ENCODE data around the gene DVL3. TPM values are rescaled to one million over a fixed set of nuclear protein-coding genes. Genes with fewer than 3 reads are reported as not detected.

DVL3 gene
- total RNA-seq, 1 experiment from 2014 or later = 108 TPM

DNA sequence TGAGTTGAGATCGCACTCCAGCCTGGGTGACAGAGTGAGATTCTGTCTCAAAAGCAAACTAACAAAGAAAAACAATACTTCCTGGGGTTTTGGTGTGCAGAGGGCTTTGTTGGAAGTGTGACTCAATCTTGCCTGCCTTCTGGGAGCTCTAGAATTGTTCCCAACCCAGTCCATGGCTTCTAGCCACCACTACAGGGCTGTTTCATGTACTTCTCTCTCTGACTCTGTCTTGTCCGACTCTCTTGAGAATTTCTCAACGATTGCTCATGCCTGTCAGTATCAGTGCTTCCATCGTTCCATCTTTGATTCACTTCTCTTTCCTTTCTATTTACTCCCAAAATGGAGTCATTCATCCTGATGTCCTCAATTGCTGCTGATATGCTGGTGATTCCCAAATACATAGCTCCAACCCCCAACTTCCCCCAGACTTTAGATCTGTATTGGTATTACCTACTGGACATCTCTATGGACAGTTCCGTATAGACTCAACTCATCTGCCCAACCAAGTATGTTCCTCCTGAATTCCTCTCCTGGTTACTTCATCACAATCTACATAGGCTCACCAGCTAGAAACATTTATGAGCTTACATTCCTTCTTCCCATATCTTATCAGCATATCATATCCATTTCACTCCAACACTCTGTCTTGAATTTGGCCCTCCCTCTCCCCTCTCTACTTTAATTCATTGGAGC, 17.6 kb downstream of the DVL3 start:
- Histone ChIP-seq H3K27ac (no peak overlapping the region), H3K27me3 (ENCODE audit: insufficient read depth, low read depth) (no peaks in the 10 kb centered on the region), H3K4me3 (no peak overlapping the region), H4K20me1 (ENCODE audit: insufficient read depth) (0 out of 2 replicates have a peak, but pooled peaks cover 3% of the 10 kb centered on the region), H3K79me2 (ENCODE audit: low read depth) (peaks cover 31% of the 10 kb centered on the region), H3K4me1 (replicated peaks; ENCODE audit: insufficient read depth) (peaks cover 20% of the 10 kb centered on the region), H3K4me2 (no peak overlapping the region), H3F3A (ENCODE audit: insufficient read depth, low read depth) (peaks cover 42% of the 10 kb centered on the region; the same call in 1 of the 2 replicates), H2AFZ (no peak overlapping the region), H3K36me3 (ENCODE audit: low read depth) (peaks cover 16% of the 10 kb centered on the region; the same call in 1 of the 2 replicates), H3K9me2 (ENCODE audit: insufficient read depth) (no peaks in the 10 kb centered on the region), H3K9me3 (ENCODE audit: insufficient read depth, low read depth) (no peaks in the 10 kb centered on the region)
- DNase-seq = no peak
- no TSS peak for BruUV-seq (replicated peaks)
- POLR2A ChIA-PET (ENCODE audit: unreplicated experiment) = interaction anchor here (0.6 to 0.7 kb wide), 2 partner anchors 120 to 289 kb away, joined by 3 to 6 read pairs; no protein-coding TSS in a partner anchor
- CTCF ChIA-PET = interaction anchor here (0.6 to 0.7 kb wide), 2 partner anchors 176 to 369 kb away, joined by 5 to 9 read pairs; no protein-coding TSS in a partner anchor
- intact Hi-C loops (cut with micrococcal nuclease; ENCODE audit: unreplicated experiment) = no loop called here
- TF ChIP-seq EZH2 (IDR thresholded peaks at IDR 0.05; ENCODE audit: low read depth) (no peak), CTCF (conservative IDR thresholded peaks at IDR 0.05) (no peak)

- intact Hi-C loops (cut with micrococcal nuclease; ENCODE audit: unreplicated experiment) = no loop called here
- Histone ChIP-seq H3K4me3 (no peak overlapping the region), H4K20me1 (ENCODE audit: insufficient read depth) (0 out of 2 replicates have a peak, but pooled peaks cover 3% of the 10 kb centered on the region), H3K9me2 (ENCODE audit: insufficient read depth) (no peaks in the 10 kb centered on the region), H3K79me2 (ENCODE audit: low read depth) (peaks cover 36% of the 10 kb centered on the region), H2AFZ (no peak overlapping the region), H3K9me3 (ENCODE audit: insufficient read depth, low read depth) (no peaks in the 10 kb centered on the region), H3F3A (ENCODE audit: insufficient read depth, low read depth) (peaks cover 42% of the 10 kb centered on the region; the same call in 1 of the 2 replicates), H3K27me3 (ENCODE audit: insufficient read depth, low read depth) (no peaks in the 10 kb centered on the region), H3K4me1 (replicated peaks; ENCODE audit: insufficient read depth) (peaks cover 20% of the 10 kb centered on the region), H3K36me3 (ENCODE audit: low read depth) (peaks cover 19% of the 10 kb centered on the region; the same call in 1 of the 2 replicates), H3K4me2 (no peak overlapping the region), H3K27ac (no peak overlapping the region)
- POLR2A ChIA-PET (ENCODE audit: unreplicated experiment) = interaction anchor here (0.6 to 0.7 kb wide), 2 partner anchors 120 to 289 kb away, joined by 3 to 6 read pairs; no protein-coding TSS in a partner anchor
- CTCF ChIA-PET = interaction anchor here (0.6 to 0.7 kb wide), 2 partner anchors 175 to 369 kb away, joined by 5 to 9 read pairs; no protein-coding TSS in a partner anchor
- DNase-seq = no peak
- BruUV-seq (replicated peaks) = no TSS peak
- TF ChIP-seq CTCF (conservative IDR thresholded peaks at IDR 0.05) = no peak
- no peak for TF ChIP-seq EZH2 (IDR thresholded peaks at IDR 0.05; ENCODE audit: low read depth)
These were observed 18.2 kb downstream of the DVL3 start for GRCh38 chr3:184173374-184173722.

DNA sequence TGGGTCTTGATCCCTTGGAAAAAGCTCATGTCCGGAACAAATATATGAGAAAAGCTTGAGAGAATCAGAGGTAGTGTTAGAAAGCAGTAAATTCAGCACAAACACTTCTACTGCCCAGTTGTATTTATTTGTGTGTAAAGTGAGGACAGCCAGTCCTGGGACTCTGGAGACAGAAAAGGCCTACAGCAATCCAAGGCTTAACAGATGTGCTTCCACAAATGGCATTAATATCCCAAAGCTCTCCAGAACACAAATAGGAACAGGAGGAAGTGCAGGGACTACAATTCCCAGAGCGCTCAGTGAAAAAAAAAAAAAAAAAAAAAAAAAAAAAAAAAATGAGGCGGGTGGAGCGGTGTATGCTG, 19.1 kb downstream of the DVL3 start:
- Histone ChIP-seq H4K20me1 (ENCODE audit: insufficient read depth) (peaks cover 3% of the 10 kb centered on the region; the same call in 1 of the 2 replicates), H3K9me3 (ENCODE audit: insufficient read depth, low read depth) (no peaks in the 10 kb centered on the region), H3F3A (ENCODE audit: insufficient read depth, low read depth) (peaks cover 42% of the 10 kb centered on the region; the same call in 1 of the 2 replicates), H3K27me3 (ENCODE audit: insufficient read depth, low read depth) (no peaks in the 10 kb centered on the region), H3K27ac (no peak overlapping the region), H3K4me2 (peak overlapping the region; percentile 40; the same call in 1 of the 2 replicates), H2AFZ (no peak overlapping the region), H3K36me3 (ENCODE audit: low read depth) (peaks cover 29% of the 10 kb centered on the region), H3K4me1 (replicated peaks; ENCODE audit: insufficient read depth) (peaks cover 20% of the 10 kb centered on the region), H3K79me2 (ENCODE audit: low read depth) (peaks cover 42% of the 10 kb centered on the region), H3K9me2 (ENCODE audit: insufficient read depth) (no peaks in the 10 kb centered on the region), H3K4me3 (no peak overlapping the region)
- intact Hi-C loops (cut with micrococcal nuclease; ENCODE audit: unreplicated experiment) = loop anchor here (1.0 kb wide), 4 partner anchors 18 to 140 kb away; partner anchors contain the start of genes EIF4G1 and PSMD2
- TF ChIP-seq CTCF (conservative IDR thresholded peaks at IDR 0.05) (no peak), EZH2 (IDR thresholded peaks at IDR 0.05; ENCODE audit: low read depth) (no peak)
- ChIA-PET CTCF (interaction anchor here (1.5 kb wide), 1 partner anchor 11 kb away, joined by 4 read pairs; the partner anchor contains the start of gene ABCF3), POLR2A (ENCODE audit: unreplicated experiment) (interaction anchor here (0.7 to 0.8 kb wide), 5 partner anchors 9 to 753 kb away, joined by 3 to 18 read pairs (median 10); no protein-coding TSS in a partner anchor)
- no TSS peak for BruUV-seq (replicated peaks)
- peak in 1 of 2 experiments; percentile 14 for DNase-seq

Measured in PC-9 (cell line).